Smooth muscle cell (in vitro differentiated cells): ENCODE data around the gene LSM14A. TPM values are rescaled to one million over a fixed set of nuclear protein-coding genes. Genes with fewer than 3 reads are reported as not detected.

Experiments used
- DNase-seq: peaks from one replicate; lab custom pipeline; 2025; ENCODE audit not compliant: unreplicated experiment; lab: John Stamatoyannopoulos, UW
- H2AFZ ChIP-seq: fragments of 200-600 bp; sonication (generic); 2 replicates; pipeline ENCODE4 v1.6.0; 2016; ENCODE audit warnings: antibody characterized with exemption, low read depth, mild to moderate bottlenecking
- H3F3A ChIP-seq: fragments of 200-600 bp; sonication (generic); 2 replicates; pipeline ENCODE4 v1.6.0; 2017; ENCODE audit warnings: antibody characterized with exemption, low read depth
- H3K27ac ChIP-seq: fragments of 200-600 bp; sonication (generic); 2 replicates; pipeline ENCODE4 v1.5.1; 2016; ENCODE audit warnings: low read depth, mild to moderate bottlenecking
- H3K27me3 ChIP-seq: fragments of 200-600 bp; sonication (generic); 2 replicates; pipeline ENCODE4 v1.6.1; 2016; ENCODE audit warnings: low read depth, mild to moderate bottlenecking
- H3K36me3 ChIP-seq: fragments of 200-600 bp; sonication (generic); 2 replicates; pipeline ENCODE4 v1.5.1; 2016; ENCODE audit warnings: low read depth
- H3K4me1 ChIP-seq: fragments of 200-600 bp; sonication (generic); 2 replicates; pipeline ENCODE4 v1.5.1; 2016; ENCODE audit warnings: low read depth
- H3K4me2 ChIP-seq: fragments of 200-600 bp; sonication (generic); 2 replicates; pipeline ENCODE4 v1.6.0; 2016; ENCODE audit warnings: mild to moderate bottlenecking
- H3K4me3 ChIP-seq: fragments of 200-600 bp; sonication (generic); 2 replicates; pipeline ENCODE4 v1.5.1; 2016; ENCODE audit warnings: mild to moderate bottlenecking
- H3K79me2 ChIP-seq: fragments of 200-600 bp; sonication (generic); 2 replicates; pipeline ENCODE4 v1.6.0; 2016; ENCODE audit warnings: low read depth, mild to moderate bottlenecking
- H3K9ac ChIP-seq: fragments of 200-600 bp; sonication (generic); 2 replicates; pipeline ENCODE4 v1.6.0; 2016; ENCODE audit warnings: low read depth
- H3K9me3 ChIP-seq: fragments of 200-600 bp; sonication (generic); replicated peaks from 2 replicates; pipeline ENCODE4 v1.5.1; 2016; ENCODE audit warnings: low read depth
- H4K20me1 ChIP-seq: fragments of 200-600 bp; sonication (generic); 2 replicates; pipeline ENCODE4 v1.6.0; 2016; ENCODE audit warnings: low read depth
- CTCF ChIP-seq: fragments of 200-600 bp; sonication (generic); IDR thresholded peaks from 2 replicates; pipeline ENCODE4 v1.5.1; 2017; ENCODE audit warnings: borderline replicate concordance, mild to moderate bottlenecking, antibody characterized with exemption; ENCODE audit not compliant: insufficient read depth, poor library complexity, severe bottlenecking
- whole genome bisulfite sequencing: methylation state at CpG from one replicate; pipeline ENCODE4 v1.1.7; 2016; ENCODE audit warnings: low lambda C conversion rate; 5-methylcytosine and 5-hydroxymethylcytosine counted together
- polyA plus RNA-seq: library from polyadenylated mRNA; unstranded; fragments of >200 nt; fragmentation: Nextera tagmentation; extraction: Ambion mirVana; gene quantifications from 2 replicates; pipeline ENCODE4 v1.2.1, GENCODE V29; 2016
- total RNA-seq: library from RNA; depleted of rRNA; stranded (reverse); fragments of >200 nt; gene quantifications from 2 replicates; pipeline ENCODE4 v1.2.3, GENCODE V29; 2014

LSM14A gene
- total and polyA plus RNA-seq, 2 experiments from 2014 or later = 63.0 to 90.9 TPM

- Histone ChIP-seq H4K20me1 (peaks cover 100% of the 10 kb centered on the region), H3K27me3 (no peaks in the 10 kb centered on the region), H3K79me2 (peaks cover 100% of the 10 kb centered on the region), H3K36me3 (no peaks in the 10 kb centered on the region), H3K4me2 (peak overlapping the region; percentile 8), H3F3A (peaks cover 1% of the 10 kb centered on the region), H2AFZ (no peak overlapping the region), H3K4me1 (peaks cover 24% of the 10 kb centered on the region), H3K9me3 (no peaks in the 10 kb centered on the region), H3K27ac (peak overlapping the region; percentile 14), H3K4me3 (no peak overlapping the region), H3K9ac (no peak overlapping the region)
- WGBS = 88% methylated on average over 6 of the region's 6 CpGs
- no peak for DNase-seq
- TF ChIP-seq CTCF = no peak
These were observed 12.7 kb downstream of the LSM14A start for GRCh38 chr19:34184880-34185491.

GRCh38 chr19:34186205-34186604 is 13.9 kb downstream of the LSM14A start:
- Histone ChIP-seq H3K79me2 (peaks cover 100% of the 10 kb centered on the region), H3F3A (peaks cover 7% of the 10 kb centered on the region), H3K9ac (no peak overlapping the region), H4K20me1 (peaks cover 100% of the 10 kb centered on the region), H3K4me3 (no peak overlapping the region), H3K4me2 (no peak overlapping the region), H3K27me3 (no peaks in the 10 kb centered on the region), H2AFZ (no peak overlapping the region), H3K4me1 (peaks cover 30% of the 10 kb centered on the region), H3K9me3 (no peaks in the 10 kb centered on the region), H3K27ac (no peak overlapping the region), H3K36me3 (no peaks in the 10 kb centered on the region)
- WGBS = 95% methylated on average over 2 of the region's 2 CpGs
- no peak for DNase-seq
- TF ChIP-seq CTCF = no peak

GRCh38 chr19:34187011-34187410 is 14.7 kb downstream of the LSM14A start:
- no peak for DNase-seq
- Histone ChIP-seq H4K20me1 (peaks cover 100% of the 10 kb centered on the region), H3K4me1 (peaks cover 30% of the 10 kb centered on the region), H3K9ac (no peak overlapping the region), H2AFZ (no peak overlapping the region), H3K36me3 (no peaks in the 10 kb centered on the region), H3K27ac (no peak overlapping the region), H3K4me2 (no peak overlapping the region), H3K4me3 (no peak overlapping the region), H3K9me3 (no peaks in the 10 kb centered on the region), H3F3A (peaks cover 7% of the 10 kb centered on the region), H3K79me2 (peaks cover 100% of the 10 kb centered on the region), H3K27me3 (no peaks in the 10 kb centered on the region)
- TF ChIP-seq CTCF = no peak
- 98% methylated on average over 8 of the region's 8 CpGs for WGBS

- Histone ChIP-seq H3K36me3 (no peaks in the 10 kb centered on the region), H3K27ac (no peak overlapping the region), H3K9ac (no peak overlapping the region), H4K20me1 (peaks cover 100% of the 10 kb centered on the region), H3K27me3 (no peaks in the 10 kb centered on the region), H3K4me1 (peaks cover 30% of the 10 kb centered on the region), H3F3A (peaks cover 7% of the 10 kb centered on the region), H3K4me2 (no peak overlapping the region), H3K9me3 (no peaks in the 10 kb centered on the region), H3K4me3 (no peak overlapping the region), H3K79me2 (peaks cover 100% of the 10 kb centered on the region), H2AFZ (no peak overlapping the region)
- 90% methylated on average over 4 of the region's 4 CpGs for WGBS
- TF ChIP-seq CTCF = no peak
- DNase-seq = no peak
These were observed 16.1 kb downstream of the LSM14A start for GRCh38 chr19:34188408-34188807.
